Left lobe of liver (tissue), 2 donors: ENCODE results near the gene SCN4A. TPM values are rescaled to one million over a fixed set of nuclear protein-coding genes. Genes with fewer than 3 reads are reported as not detected.
"Not testable (repeated sequence)": the region's sequence is repeated elsewhere in the genome, so short reads cannot be mapped to it uniquely, and the experiment has no call there.

Experiments used
- ATAC-seq: fragments of 200-7000 bp; cut with Tn5 transposase; one replicate; pipeline ENCODE4 v1.9.1; 2020; ENCODE audit warnings: mild to moderate bottlenecking, moderate library complexity
- DNase-seq: peaks from one replicate; pipeline ENCODE4 v3.0.0-alpha.2; 2020; ENCODE audit warnings: low spot score
- total RNA-seq: library from RNA; stranded (reverse); gene quantifications from one replicate; pipeline ENCODE4 v1.2.1, GENCODE V29; 2021
- donor health status: DM: no; HTN: no; CAD: no; lungs with moderate emphysema.
- donor health status: DM: no; HTN: yes; CAD: no.

Gene SCN4A
- total RNA-seq, 1 donor from 2014 or later: 0.10 TPM

DNA sequence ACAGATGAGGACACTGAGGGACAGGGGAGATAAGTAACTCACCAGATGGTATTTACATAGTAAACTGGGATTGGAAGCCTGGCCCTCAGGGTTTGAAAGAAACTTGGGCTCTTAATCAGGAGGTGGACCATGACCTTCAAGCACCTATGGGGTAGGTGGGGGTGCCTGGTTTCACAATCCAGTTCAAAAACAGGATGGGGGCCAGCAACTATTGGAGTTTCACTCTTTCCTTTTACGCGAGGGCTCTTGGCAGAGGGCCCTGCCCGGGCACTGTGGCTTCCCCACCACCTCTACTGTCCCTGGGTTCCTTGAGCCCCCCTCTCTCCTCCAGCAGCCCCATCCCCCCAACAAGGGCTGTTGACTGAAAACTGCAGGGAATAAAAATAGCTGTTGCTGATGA is 14.1 kb upstream of the SCN4A start:
- ATAC-seq: no peak
- no peak for DNase-seq

DNA sequence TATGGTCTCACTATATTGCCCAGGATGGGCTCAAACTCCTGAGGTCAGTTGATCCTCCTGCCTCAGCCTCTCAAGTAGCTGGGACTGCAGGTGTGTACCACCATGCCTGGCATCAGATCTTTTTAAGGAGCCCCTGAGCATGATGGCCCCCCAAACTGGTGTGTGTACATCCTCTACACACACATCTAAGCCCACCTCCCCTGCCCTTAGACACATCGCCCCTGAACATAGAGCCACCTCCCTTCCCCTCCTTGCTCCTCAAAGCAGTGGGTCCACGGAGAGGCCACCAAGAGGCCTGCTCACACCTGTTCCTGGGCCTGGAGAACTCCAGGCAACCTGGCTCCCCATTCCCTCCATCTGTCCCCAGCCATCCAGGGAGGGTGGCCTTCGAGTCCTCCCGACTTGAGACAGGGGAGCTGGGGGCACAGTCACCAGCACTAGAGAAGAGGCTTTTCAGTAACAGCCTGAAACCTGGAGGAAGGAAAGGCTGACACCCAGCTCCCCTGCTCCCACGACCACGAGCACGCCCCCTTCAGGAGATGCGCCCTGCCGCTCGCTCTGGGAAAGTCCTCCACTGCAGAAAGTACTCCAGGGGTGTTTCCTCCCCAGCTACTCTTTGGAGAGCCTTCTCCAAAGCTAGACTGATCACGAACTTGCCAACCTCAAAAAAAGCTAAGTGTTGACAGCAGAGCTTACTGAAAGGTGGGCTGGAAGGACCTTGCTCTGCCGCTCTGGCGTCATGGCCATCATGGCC is 12.8 kb upstream of the SCN4A start:
- DNase-seq (no peak), ATAC-seq (no peak)

DNA sequence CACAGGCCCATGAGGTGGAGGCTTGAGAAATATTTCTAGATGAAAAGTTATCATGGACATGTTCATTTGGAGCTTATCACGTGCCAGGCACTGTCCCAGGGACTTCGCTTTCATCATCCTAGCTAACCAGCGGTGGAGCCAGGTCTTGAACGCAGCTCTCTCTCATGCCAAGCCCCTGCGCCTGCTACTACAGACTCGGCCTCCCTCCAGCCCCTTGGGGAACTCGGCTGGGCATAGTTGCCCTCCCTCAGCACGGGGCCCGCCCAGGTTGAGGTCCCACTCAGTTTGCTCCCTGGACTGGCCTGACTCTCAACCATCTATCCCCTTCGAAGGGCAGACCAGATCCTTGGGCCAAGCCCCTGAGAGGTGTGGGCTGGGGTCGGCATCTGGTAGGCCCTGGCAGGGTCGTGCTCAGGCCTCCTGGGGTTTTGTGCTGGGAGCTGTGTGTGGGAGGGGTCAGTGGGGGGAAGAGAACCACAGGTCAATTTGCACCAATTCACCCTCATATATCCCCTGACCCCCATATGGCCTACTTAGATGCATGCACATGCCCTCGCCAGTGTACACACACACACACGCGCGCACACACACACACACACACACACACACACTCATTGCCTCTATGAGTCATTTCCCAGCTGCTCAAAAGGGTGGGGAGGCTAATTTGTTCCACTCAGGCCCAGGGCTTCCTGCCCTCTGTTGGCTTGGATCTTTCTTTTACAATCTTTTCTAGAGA is 12.1 kb upstream of the SCN4A start:
- DNase-seq: no peak

DNA sequence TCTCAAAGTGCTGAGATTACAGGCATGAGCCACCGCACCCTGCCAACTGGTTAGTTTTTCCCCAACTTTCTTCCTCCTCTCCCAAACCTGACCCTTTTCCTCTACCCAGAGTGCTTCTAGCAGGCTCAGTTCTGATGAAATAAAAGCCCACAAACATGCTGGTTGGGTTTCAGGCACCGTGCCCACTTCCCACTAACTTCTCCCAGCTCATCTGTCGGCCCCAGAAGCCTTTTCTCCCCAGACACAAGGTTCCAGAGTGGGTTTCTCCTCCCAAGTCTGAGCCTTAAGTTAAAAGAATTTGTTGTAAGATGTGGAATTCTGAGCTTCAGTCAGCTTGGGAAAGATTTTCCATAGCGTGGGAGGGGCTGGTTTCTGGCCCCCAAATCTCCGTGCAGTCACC is 11.5 kb upstream of the SCN4A start:
- ATAC-seq (no peak), DNase-seq (no peak)

More for the DNA sequence above, 12.1 kb upstream of the SCN4A start:
- peak; percentile 63 for ATAC-seq

DNA sequence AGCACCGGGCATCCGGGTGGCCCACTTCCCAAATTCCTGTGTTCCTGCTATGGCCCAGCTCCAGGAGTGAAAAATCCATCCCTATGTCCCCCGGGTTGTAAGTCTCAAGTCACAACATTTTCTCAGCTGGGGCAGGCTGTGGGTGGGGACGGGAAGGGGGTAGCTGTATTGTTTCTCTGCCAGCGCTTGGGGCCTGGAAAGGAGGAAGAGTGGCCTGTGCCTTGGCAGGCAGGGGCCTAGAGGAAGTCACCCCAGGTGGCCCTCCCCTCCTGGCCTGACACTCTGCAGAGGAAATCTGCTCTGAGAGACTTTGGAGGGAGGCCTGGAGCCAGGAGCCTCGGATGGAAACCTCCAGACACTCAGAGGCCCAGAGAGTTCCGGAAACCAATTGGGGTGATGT is 10.6 kb upstream of the SCN4A start:
- DNase-seq (no peak), ATAC-seq (peak; percentile 59)

DNA sequence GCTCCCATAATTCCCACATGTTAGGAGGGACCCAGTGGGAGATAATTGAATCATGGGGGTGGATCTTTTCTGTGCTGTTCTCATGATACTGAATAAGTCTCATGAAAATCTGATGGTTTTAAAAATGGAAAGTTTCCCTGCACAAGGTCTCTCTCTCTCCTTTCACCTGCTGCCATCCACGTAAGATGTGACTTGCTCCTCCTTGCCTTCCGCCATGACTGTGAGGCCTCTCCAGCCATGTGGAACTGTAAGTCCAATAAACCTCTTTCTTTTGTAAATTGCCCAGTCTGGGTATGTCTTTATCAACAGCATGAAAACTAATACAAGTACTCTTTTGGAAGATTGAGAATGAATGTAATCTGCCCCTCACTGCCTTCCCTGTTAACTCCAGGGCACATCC is 9.9 kb upstream of the SCN4A start:
- ATAC-seq, DNase-seq: not testable (repeated sequence)

DNA sequence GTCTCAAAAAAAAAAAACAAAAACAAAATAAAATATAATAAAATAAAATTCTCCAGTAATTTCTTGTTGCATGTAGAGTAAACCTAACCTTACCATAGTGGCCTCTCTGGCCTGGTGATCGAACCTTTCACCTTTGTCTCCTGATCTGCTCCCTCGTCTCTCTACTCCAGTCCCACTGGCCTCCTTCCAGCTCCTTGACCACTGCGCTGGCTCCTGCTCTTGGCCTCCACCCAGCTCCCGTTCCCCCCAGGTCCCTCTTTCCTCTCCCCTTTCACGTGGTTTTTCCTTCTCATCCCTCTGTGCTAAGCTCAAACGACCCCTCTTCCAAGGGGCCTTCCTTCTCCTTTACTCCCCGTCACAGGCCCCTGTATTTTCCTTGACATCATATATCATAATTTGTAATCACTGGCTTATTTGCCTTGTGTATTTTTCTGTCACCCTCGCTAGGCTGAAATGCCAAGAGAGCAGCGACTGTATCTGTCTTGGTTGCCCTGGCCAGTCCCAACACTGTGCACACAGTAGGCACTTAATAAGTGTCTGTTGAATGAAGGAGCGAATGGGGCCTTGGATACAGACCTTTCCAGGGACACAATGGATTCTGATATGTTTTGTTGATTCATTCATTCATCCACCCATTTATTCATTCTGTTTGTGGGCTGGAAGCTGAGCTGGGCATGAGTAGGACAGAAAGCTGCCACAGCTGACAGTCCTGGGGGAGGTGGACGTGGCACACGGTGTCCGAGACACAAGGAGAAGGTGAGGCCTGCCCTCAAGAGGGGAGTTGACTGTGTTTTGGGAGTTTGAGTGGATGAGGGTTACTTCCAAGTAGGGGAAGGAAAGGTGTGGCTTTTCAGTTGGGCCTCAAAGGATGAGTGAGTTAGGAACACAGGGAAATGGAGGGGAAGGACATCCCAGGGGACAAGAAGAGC is 5.8 kb upstream of the SCN4A start:
- ATAC-seq (no peak), DNase-seq (no peak)

DNA sequence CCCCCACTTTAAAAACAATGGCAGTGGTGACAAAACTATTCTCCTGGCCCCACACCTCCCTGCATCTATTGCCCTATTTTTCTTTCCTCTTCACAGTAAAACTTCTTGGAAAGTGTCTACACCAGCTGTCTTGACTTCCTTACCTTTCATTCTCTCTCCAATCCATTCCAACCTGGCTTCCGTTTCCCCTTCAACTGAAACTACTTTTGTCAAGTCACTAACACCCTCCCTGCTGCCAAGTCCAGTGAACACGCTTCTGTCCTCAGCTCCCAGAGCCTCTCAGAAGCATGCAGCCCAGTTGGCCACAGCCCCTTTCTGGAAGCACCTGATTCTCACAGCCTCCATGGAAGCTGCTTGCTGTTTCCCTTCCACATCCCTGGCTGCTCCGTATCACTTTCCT is 4.0 kb upstream of the SCN4A start:
- DNase-seq (no peak), ATAC-seq (no peak)

DNA sequence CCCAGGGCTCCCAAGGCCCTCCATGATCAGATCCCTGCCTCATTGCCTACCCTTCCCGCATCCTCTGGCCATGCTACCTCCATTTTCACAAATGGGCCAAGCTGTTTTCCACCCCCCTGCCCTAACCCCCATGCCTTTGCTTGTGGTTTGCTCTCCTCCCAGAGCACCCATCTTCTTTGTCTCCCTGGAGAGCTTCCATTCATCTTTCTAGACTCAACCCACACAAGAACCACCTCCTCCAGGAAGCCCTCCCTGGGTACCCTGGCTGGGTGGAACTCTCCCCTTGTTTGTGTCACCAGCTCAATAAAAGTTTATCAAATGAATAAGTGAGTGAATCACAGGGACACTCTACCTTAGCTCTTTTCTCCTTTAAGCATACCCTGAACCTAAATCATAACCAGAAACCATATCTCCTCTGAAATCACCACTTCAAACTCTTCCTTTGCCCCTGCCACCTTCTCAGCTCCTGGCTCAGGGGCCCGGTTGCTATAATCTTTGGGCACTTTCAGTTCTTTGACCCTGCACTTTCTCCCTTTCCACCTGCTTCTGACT is 2.9 kb upstream of the SCN4A start:
- ATAC-seq: no peak
- no peak for DNase-seq

DNA sequence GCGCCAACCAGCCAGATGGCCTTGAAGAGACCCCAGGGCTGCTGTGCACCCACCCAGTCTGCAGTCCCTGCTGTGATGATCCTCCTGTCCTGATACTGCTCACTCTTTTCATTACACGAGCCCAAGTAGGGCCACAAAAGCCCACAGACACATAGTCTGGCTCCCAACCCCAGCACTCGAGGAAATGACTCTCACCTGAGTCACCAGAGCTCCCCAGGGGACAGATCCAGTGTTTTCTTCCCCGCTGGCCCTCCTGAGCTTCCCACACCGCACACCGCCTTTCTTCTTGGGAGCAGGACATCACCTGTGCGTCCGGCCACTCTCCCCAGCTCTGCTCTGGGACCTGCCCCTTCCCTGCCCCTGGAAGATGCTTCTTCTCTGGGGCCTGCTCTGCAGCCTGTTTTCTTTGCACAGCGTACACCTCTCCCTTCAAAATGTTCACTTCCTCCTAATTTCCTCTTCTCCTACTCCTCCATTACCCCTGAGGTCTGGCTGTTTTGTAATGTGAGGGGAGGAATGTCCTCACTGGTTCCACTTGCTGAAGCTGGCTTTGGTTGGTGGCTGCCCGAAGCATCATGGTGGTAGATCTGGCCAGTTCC is 2.0 kb upstream of the SCN4A start:
- ATAC-seq: no peak
- DNase-seq: no peak

DNA sequence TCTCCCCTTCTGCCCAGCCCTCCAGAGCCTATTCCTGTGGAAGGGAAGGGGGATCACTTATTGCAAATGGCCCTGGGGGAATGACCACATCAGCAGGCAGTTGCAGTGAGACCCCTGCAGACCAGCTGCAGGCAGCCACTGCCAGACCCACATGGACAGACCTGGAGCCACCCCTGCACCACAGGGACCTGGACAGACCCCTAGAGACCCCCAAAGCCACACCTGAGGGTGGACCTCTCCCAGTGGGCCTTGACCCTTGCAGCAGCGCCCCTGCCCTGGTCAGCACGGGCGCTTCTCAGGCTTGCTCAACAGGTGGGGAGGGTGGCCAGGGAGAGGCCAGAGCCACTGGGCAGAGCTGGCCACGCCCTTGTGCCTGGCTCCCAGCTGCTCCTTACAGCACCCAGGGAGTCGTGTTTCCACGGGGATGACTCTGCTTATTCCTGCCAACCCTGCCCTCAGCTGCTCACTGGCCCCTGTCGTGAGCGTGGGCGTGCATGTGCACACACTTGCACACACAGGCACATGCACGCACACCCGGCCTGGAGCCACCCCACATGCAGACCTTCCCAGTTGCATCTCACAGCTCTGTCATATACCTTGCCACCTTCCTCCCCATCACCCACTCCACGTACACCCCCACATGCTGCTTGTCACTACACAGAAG is 1.3 kb upstream of the SCN4A start:
- DNase-seq (no peak), ATAC-seq (no peak)

DNA sequence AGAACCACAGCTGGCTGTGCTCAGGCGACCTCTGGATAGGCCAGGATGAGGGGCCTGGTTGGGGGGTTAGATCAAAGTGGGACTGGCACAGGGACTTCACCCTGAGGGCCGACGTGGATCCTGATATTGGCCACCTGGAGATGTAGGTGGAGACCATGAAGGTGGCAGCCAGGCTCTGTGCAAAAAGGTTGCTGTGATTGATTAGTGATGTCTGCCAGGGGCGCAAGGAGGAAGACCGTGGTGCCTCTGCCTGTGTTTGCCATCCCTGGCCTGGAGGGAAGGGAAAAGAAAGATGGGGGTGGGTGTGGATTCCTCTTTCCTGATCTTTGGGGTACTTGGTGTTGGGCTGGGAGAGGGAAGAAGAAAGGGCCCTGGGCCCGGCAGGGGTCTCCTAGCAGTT is 529 bp upstream of the SCN4A start:
- ATAC-seq (no peak), DNase-seq (no peak)

DNA sequence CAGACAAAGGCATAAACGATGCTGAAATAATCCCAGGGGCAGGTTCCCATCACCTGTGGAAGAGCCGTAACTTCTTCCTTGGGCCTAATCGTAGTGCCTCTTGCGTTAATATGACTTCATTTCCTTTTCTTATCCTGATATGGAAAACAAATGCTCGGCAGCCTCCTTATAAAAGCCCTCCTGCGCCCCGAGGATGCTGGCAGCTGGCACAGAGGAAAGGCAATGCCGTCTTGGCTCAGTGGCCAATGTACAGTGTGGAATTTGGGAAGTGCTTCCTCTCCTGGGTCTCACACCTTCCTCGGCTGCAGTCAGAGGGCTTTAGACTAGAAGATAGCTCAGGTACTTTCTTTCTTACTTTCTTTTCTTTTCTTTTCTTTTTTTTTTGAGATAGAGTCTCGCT is 3.4 kb downstream of the SCN4A start:
- no peak for DNase-seq

DNA sequence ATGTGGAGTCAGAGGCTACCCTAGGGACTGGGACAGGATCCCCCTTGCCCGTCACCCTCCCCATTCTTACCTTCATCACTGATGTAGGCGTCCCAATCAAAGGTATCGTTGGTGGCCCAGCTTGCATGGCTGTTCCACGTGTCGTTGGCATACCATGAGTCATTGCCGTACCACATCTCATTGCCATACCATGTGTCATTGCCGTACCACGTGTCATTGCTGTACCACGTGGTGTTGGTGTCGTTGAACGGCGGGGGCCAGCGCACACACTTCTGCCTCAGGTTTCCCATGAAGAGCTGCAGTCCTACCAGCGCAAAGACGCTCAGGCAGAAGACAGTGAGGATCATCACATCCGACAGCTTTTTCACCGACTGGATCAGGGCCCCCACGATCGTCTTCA is 4.8 kb downstream of the SCN4A start:
- no peak for DNase-seq
- ATAC-seq: no peak

More for the DNA sequence above, 3.4 kb downstream of the SCN4A start:
- no peak for ATAC-seq

DNA sequence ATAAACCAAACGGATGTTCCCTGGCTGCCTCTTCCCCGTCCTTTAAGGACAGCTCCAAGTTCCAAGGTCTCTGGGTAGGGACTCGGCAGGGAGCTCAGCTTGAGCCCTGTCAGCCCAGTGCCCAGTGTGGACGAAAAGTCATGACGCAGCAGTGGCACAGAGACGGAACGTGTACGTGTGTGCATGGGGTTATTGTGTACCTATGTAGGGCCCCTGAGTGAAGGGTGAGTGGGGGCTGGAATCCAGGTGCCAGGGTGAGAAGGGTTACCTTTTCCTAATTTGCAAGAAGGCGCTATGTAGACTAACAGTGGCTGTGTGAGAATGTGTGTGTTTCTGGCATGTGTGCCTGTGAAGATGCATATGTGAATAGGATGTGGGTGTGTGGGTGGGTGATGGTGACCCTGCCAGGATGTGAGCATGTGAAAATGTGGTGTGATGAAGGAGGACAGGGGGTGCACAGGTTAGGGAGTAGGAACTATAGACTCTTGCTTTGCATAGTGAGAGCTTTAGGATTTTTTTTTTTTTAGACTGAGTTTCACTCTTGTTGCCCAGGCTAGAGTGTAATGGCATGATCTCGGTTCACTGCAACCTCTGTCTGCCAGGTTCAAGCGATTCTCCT is 6.0 kb downstream of the SCN4A start:
- DNase-seq (no peak), ATAC-seq (no peak)

DNA sequence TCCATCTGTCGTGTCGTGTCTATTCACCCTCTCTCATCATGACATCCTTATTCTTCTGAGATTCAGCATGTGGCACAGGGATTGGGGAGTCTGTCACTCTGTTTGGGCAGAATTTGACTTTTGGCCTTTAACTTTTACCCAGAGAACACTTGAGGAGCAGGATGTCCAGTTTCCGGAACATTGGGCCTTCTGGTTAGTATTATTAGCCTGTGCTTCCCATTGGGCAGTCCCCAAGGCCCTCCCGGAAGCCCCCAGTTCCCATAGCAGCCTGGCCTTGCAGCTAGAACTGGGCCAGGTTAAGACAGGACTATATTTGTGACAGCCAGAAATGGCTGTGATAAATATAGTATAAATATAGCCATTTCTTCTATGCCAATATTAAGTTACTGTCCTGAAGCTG is 9.6 kb downstream of the SCN4A start:
- ATAC-seq (peak; percentile 31), DNase-seq (no peak)

DNA sequence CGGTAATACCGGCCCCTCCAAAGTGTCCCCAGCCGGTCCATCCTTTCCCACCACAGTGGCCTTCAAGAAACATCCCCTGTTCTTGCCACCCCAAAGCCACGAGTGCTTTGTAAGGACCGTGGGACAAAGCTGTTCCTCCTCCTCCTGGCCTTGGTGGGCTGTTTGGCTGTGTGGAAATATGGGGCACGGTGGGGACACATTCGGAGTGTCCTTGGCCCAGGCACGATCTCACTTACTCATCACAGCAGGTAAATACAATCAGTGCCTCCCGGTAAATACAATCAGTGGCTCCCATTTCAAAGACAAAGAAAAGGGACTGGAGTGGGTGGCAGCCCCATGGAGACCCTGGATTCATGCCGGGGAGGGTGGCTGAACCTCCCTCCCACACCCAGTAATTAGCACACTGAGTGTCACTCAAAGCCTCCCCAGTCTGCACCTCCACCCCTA is 10.4 kb downstream of the SCN4A start:
- ATAC-seq (no peak), DNase-seq (no peak)

DNA sequence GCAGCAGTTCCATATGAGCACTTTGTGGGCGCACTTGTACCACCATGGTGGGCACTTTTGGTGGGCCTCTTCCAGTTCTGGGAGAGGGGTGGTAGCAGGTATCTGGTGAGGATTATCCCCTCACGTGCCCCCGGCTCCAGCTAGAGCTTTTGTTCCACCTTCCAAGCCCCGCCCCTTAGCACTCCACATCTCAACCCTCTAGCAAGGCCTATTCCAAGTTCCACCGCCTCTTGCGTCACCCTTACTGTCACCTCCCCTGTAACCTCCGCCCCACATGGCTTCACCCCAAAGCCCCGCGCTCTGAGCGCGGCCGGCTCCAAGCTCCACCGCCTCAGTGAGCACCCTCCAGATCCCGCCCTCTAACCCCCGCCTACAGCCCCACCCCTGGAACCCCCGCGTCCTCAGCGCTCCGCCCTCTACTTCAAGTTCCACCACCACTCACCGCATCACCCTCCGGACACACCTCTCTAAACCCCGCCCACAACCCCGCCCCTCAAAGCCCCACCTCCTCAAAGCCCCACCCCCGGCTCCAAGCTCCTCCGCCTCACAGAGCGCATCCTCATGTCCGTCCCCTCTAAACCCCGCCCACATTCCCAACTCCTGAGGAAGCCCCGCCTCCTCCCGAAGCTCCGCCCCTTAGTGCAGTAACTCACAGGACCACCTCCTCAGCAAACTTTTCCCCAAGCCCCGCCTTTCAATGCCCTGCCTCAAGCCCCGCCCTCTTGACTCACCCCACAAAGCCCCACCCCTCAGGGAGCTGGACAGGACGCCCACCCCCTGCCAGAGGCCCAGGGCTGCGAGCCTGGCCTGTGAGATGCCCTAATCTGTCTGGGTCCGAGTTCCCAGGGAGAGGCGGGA is 11.1 kb downstream of the SCN4A start:
- peak; percentile 76 for ATAC-seq
- peak; percentile 73 for DNase-seq

DNA sequence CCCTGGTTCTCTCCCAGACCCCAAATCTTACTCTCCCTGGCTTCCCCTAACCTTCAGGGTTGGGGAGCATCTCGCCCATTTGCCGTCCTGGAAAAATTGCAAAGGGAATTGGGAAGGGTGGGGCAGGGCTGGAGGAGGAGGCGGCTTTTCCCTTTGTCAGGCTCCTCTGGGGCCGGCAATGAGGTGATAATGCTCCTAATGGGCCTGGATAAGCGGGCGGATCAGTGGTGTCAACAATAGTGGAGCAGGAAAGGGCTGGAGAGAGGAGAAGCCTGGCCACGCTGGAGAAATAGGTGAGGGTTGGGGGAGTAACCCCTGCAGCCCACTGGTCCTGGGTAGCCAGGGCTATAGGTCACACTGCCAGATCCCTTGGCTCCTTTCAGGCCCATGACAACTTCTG is 12.3 kb downstream of the SCN4A start:
- DNase-seq: no peak
- ATAC-seq: no peak
